HG03460 (cell line): ENCODE results near the gene POLE.
A peak's percentile ranks its signal among the peaks of the same experiment; 100 is the strongest.
"Not testable (repeated sequence)": the region's sequence is repeated elsewhere in the genome, so short reads cannot be mapped to it uniquely, and the experiment has no call there.

Source experiments
- ATAC-seq: cut with Tn5 transposase; IDR thresholded peaks from one replicate; pipeline ENCODE4 v1.9.1; 2021; ENCODE audit not compliant: unreplicated experiment

Gene POLE

DNA sequence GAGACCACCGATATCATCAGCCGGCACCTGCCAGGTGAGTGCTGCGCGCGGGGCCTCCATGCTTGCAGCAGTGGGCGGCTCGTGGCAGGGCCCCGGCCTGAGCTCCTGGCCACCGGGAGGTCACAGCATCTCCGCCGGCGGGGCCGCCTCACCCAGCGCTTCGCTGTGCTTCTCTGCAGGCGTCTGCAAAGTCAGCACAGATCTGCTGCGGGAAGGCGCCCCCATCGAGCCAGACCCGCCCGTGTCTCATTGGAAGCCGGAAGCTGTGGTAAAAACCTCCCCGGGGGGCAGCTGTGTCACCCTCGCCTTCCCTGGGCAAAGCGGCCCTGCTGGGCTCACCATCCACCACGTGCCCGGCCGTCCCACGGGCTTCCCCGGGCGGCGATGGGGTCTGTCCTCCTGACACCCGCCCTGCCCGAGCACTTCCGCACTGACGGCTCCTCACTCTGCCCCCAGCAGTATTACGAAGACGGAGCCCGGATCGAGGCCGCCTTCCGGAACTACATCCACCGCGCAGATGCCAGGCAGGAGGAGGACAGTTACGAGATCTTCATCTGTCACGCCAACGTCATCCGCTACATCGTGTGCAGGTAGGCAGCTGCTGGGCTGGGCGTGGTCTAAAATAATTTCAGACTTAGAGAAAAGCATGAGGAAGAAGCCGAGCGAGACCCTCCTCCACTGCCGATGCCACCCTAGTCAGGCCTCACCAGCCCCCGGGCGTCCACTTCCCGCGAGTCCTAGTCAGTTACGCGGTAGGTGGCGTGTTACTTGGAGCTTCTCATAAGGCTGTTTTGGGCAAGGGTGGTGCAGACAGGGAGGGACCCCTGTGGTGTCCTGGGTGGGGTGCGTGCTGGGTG is 30.6 kb upstream of the POLE start:
- ATAC-seq = no peak

DNA sequence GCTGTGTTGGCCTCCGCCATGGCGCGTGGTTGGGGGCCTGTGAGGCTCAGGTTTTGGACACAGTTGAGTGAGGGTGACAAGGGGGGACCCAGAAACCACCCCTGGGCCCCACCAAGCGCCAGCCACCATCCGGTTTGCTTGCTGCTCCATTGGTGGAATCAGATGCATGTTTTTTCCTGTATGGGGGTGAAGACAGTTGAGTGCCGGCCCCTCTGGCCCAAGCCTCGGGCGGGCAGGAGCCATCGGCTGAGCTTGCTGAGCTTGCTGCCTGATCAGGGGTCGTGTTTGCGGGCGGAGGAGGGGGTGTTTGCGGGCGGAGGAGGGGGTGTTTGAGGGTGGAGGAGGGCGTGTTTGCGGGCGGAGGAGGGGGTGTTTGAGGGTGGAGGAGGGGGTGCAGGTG is 29.9 kb upstream of the POLE start:
- ATAC-seq = no peak

DNA sequence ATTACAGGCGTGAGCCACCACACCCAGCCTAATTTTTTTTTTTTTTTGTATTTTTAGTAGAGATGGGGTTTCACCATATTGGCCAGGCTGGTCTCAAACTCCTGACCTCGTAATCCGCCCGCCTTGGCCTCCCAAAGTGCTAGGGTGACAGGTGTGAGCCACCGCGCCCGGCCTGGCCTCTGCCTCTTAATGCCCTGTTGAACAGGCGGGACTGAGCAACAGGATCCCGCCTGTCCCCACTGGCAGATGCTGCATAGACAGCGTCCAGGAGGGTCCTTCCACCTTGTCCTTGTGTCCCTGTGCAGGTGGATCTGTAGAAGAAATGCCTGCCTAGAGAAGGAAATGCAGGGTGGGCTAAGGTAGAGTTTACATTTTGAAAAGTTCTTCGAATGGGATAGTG is 29.2 kb upstream of the POLE start:
- no peak for ATAC-seq

DNA sequence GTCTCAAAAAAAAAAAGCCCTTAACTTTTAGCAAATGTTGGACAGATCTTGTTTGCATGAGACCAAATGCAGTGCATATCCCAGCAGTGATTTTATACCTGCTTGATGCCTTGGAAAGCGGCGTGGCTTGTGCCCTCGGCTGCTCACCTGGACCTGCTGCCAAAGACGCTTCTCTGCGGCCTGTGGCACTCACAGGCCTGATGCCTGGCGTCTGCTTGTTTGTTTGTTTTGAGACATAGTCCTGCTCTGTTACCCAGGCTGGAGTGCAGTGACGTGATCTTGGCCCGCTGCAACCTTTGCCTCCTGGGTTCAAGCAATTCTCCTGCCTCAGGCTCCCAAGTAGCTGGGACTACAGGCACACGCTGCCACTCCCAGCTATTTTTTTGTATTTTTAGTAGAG is 28.7 kb upstream of the POLE start:
- ATAC-seq = no peak

DNA sequence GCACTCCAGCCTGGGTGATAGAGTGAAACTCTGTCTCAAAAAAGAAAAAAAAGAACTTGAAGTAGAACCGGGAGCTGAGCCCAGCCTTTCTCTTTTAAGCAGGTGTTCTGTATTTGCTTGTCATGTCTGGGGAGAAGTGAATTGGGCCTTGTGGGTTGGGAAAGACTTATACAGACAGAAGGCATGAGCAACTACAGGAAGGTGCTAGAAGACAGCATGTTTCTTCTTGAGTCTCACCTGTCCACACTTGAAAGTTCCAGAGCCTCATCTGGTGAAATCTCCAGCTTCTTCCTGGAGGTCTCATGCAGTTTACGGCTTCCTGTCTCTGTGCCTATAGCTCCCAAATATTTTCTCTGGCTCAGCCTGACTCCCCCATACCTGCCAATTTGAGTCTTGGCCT is 26.0 kb upstream of the POLE start:
- ATAC-seq = no peak

DNA sequence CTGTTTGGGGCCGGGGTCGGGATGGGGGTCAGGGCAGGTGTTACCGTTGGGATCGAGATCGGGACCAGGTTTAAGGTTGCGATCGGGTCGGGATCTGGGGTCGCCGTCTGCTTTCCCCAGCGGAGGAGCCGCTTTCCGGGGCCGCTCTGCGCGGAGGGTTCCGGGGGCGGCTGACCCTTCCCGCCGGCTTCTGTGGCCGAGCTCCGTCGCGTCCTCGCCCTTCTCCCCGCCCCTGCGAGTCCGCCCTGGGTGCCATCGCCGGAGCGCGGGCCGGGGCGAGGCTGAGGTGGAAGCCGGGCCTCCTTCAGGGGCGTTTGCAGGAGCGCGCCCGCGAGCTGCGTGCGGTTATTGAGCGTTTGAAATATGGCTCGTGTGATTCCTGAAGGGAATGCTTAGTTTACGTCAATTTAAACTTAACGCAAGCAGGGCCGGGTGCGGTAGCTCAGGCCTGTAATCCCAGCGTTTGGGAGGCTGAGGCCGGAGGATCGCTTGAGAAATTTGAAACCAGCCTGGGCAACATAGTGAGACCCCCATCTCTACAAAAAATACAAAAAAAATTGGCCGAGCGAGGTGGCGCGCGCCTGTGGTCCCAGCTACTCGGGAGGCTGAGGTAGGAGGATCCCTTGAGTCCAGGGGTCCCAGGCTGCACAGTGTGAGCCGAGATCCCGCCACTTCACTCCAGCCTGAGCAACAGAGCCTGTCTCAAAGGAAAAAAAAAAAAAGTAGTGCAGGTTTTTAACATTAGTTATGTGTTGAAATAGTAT is 24.1 kb upstream of the POLE start:
- peak; percentile 18 for ATAC-seq

DNA sequence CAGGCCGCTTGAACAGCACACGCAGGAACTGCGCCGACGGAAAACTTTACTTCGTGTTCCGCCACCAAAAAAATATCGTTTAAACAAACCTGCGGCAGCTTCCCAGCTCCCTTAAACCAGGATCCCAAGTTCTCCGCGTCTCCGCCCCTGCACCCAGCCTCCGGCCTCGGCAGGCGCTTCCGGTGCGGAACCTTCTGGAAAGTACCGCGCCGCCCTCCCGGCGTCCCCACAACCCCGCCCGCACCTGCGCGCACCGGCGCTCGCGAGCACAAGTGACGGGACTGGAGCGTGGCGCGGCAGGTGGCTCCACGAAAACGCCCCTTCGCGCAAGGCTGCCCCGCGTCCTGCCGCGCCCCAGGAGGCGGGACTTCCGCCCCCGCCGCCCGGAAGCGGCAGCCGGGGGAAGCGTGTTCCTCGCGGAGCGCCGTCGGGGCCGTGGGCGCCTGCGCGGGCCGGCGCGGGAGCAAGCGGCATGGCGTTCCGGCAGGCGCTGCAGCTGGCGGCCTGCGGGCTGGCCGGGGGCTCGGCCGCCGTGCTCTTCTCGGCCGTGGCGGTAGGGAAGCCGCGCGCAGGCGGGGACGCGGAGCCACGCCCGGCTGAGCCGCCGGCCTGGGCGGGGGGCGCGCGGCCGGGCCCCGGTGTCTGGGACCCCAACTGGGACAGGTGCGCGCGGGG is 23.4 kb upstream of the POLE start, which contains the start of gene PGAM5:
Gene PGAM5, plus strand, starts transcription at position 438 of the 675 bp plus-strand sequence. Its CDS starts 35 bp downstream, at position 473.
- peak; percentile 85 for ATAC-seq

DNA sequence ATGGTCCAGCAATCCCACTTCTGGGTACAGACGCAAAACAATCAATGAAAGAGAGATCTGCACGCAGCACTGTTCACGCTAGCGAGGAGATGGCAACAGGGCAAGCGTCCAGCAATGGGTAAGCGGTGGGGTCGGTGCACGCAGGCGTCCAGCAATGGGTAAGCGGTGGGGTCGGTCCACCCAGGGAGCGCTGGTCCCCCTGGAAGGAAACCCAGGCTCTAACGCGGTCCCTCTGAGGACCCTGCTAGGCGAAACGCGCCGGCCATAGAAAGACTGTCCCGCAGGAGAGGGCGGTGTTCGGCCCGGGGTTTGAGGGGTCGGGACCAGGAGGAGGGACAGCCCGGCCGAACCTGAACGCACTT is 22.9 kb upstream of the POLE start:
- ATAC-seq = peak; percentile 27

DNA sequence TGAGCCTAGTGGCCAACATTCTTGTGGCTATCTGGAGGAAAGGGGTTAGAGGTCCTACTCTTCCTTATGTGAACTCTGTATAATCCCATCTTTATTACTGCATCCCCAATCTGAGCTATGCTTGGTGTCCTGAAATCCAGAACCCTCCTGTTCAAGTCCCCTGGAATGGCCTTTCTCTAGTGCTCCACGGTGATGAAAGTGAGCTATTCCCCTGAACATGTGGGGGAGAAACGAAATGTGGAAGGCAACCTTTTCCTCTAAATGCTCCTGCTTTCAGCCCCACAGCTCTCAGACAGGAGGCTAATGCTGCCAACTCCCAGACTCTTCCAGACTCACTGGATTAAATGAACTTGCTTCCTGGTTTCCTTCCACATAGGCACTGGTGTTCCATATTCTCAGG is 21.0 kb upstream of the POLE start:
- ATAC-seq = no peak

DNA sequence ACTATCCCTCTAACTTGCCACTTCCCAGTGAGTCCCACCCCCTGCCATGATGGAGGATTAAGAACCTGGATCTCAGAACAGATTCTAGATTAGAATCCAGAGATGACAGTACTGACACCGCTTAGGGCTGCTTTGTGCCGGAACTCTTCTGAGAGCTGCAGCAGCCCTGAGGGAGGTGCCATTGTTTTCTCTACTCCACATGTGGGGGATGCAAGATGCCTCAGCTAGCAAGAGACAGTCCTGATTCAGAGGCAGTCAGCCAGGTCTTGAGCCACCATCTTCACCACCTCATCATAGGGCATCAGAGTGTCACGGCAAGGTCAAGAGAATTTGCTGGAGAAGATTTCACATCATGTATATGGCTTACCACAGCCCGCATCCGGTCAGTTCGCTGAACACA is 20.1 kb upstream of the POLE start:
- ATAC-seq = no peak

DNA sequence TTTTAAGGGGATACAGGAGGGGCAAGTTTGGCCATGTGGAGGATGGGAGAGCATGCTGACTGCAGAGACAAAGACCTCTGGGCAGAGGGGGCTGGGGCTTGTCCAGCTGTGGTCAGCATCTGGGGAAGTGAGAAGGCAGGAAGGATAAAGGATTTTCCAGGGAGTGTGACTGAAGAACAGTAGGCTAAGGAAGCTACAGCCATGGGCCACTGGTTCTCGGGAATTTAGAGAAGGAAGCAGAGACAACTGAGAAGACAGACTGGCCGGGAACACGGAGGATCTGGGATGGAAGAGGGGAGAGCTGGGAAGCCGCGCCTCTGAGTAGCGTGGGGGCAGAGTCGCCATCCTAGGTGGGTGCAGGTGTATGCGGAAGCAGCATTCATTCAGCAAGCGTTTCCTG is 16.5 kb upstream of the POLE start:
- ATAC-seq = no peak

DNA sequence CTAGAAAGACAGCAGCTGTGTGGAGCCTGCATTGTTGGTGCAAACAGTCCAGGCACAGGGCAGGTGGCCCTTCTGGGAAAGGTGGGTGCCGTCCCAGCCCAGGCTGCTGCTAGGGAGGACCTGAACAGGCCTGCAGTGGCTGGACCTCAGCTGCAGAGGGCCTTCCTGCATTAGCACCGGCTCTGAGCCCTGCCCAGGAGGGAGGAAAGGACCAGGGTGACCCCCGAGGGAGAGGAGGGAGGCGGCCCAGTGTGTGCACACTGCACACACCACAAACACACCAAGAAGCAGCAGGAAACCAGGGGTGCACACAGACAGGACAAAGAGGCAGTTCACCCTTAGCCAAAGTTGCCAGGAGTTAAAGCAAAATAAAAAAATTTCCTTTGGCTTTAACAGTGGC is 15.5 kb upstream of the POLE start:
- ATAC-seq = no peak

DNA sequence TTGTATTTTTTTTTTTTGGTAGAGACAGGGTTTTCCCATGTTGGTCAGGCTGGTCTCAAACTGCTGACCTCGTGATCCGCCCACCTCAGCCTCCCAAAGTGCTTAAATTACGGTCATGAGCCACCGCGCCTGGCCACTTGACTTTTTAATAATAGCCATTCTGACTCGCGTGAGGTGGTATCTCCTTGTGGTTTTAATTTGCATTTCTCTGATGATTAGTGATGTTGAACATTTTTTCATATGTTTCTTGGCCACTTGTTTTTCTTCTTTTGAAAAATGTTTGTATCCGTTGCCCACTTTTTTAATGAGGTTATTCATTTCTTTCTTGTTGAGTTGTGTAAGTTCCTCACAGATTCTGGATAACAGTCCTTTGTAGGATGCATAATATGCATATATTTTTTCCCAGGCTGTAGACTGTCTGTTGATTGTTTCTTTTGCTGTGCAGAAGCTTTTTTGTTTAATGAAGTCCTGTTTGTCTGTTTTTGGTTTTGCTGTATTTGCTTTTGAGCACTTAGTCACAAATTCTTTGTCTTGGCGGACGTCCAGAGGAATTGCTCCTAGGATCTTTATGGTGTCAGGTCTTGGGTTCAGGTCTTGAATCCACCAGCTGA is 13.2 kb upstream of the POLE start:
- no peak for ATAC-seq

DNA sequence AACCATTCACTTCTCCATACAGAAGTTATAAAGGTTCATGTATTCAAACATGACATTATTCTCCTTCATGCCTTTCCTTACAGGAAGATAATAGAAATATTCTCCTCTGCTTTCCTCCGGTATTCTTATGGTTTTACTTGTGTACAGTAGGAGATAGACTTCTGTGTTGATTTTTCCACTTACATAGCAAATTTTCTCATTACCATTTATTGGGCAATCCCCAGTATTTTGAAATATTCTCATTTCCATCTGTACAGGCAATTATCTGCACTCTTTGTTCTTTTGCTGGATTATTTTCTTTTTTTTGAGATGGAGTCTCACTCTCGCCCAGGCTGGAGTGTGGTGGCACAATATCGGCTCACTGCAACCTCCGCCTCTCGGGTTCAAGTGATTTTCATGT is 11.2 kb upstream of the POLE start:
- no peak for ATAC-seq

DNA sequence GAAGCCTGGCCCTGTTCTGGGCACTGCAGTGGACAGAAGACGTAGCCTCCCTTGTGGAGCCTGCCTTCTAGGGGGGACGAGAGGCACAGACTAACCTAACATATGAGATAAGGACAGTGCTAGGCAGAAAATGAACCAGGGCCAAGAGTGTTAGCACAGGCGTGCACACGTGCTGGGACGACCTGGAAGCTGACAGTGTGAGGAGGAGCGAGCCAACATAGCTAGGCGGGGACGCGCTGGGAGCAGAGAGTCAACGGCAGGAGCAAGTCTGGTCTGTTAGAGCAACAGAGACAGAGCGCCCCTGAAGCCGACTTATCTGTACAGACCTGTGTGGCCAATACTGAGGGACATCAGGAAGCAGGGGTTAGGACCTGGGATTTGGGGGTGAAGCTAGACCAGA is 8.3 kb upstream of the POLE start:
- ATAC-seq = no peak

DNA sequence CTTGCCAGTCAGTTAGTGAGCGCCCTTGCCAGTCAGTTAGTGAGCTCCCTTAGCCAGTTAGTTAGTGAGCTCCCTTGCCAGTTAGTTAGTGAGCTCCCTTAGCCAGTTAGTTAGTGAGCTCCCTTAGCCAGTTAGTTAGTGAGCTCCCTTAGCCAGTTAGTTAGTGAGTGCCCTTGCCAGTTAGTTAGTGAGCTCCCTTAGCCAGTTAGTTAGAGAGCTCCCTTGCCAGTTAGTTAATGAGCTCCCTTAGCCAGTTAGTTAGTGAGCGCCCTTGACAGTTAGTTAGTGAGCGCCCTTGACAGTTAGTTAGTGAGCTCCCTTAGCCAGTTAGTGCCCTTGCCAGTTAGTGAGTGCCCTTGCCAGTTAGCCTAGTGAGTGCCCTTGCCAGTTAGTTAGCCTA is 7.7 kb upstream of the POLE start:
- not testable (repeated sequence) for ATAC-seq

DNA sequence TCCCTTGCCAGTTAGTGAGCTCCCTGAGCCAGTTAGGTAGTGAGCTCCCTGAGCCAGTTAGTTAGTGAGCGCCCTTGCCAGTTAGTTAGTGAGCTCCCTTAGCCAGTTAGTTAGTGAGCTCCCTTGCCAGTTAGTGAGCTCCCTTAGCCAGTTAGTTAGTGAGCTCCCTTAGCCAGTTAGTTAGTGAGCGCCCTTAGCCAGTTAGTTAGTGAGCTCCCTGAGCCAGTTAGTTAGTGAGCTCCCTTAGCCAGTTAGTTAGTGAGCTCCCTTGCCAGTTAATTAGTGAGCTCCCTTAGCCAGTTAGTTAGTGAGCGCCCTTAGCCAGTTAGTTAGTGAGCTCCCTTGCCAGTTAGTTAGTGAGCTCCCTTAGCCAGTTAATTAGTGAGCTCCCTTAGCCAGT is 4.9 kb upstream of the POLE start:
- not testable (repeated sequence) for ATAC-seq

DNA sequence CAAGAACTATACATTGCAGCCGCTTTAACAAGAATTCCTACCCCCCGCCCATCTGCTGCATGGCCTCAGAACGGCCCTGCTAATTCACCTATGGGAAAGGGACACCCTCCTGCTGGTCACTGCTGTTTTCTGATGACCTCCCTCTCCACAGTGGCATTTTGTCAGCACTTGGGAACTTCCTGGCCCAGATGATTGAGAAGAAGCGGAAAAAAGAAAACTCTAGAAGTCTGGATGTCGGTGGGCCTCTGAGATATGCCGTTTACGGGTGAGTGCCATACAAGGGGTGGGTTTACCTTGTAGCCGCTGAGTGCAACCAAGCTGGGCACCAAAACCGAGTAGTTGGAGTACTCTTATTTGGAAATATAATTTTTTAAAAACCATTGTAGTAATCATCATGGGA is 3.0 kb upstream of the POLE start:
- no peak for ATAC-seq

DNA sequence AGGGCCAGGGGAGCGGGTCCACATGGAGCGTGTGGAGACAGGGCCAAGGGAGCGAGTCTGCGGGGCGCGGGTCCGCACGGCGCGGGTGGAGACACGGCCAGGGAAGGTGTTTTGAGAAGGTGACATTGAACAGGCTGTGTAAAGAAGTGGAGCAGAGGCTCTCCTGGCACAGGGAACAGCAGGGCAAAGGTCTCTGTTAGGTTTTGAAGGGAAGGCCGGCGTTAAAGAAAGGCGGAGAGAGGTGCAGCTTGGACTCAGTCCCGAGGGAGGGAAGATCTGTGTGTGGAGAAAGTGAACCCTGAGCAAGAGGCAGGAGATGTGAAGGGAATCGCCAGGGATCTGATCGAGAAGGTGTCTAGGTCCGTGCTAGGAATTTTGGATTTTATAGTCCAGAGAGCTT is 2.1 kb upstream of the POLE start:
- ATAC-seq = no peak

DNA sequence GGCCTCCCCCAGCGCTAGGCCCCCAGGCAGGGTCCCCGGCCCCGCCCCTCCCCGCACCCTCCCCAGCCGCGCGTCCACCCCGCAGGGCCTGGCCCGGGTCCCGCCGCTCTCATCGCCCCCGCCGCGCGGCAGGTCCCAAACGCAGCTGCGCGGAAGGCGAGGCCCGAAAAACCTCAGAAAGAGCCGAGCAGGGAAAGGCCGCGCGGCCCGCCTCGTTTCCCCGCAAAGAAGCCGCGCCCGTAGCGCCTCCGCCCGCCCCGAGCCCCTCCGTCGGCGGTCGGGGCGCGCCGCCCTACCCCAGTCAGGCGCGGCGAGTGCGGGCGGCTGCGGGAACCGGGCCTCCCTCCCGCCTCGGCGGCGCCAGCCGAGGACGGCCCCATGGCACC is 324 bp downstream of the POLE start:
- peak; percentile 21 for ATAC-seq

DNA sequence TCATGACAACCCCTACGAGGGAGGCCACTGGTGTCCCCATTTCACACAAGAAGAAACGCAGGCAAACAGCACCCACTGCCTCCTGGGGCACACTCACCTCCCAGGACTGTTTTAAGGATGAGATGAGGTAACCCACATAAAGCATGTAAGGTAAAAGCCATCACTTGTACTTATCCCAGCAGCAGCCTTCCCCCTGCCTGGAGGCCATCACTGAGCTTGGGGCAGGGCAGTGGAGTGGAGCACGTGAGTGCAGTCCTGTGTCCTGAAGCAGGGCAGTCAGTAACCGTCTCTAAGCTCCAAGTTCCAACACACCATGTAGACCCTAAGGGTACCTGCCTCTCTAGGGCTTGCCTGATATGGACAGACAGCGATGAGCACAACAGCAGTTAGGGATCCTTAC is 1.7 kb downstream of the POLE start:
- no peak for ATAC-seq
